ENCODE results near the gene SLC22A1. TPM values are rescaled to one million over a fixed set of nuclear protein-coding genes. Genes with fewer than 3 reads are reported as not detected.

Gene SLC22A1
- total RNA-seq, 2 donors from 2014 or later: 1.2 to 1.6 TPM

DNA sequence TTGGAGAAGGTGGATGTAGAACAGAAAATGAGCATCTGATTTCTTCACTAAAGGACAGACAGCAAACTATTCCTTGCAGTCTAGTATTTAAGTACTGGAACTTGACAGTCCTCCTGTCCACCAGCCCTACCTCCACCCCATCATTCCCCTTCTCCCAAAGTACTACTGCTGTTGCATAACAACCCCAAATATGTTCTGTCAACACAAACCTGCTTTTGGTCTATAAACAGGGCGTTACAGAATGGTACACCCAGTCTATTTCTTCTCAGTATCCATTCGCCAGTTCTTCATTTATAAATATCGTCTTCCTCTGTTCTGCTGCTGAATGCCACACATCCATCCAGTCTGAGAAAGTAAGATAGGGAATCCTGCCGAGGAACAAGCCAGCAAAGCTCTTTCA, 27.7 kb upstream of the SLC22A1 start:
- H3K27ac ChIP-seq: no peak overlapping the region
- ATAC-seq (ENCODE audit: insufficient number of reproducible peaks, low FRiP score, low read depth) (no peak), DNase-seq (ENCODE audit: low spot score) (no peak)
- no peak overlapping the region for H3K4me3 ChIP-seq
- TF ChIP-seq, protein P1, sequence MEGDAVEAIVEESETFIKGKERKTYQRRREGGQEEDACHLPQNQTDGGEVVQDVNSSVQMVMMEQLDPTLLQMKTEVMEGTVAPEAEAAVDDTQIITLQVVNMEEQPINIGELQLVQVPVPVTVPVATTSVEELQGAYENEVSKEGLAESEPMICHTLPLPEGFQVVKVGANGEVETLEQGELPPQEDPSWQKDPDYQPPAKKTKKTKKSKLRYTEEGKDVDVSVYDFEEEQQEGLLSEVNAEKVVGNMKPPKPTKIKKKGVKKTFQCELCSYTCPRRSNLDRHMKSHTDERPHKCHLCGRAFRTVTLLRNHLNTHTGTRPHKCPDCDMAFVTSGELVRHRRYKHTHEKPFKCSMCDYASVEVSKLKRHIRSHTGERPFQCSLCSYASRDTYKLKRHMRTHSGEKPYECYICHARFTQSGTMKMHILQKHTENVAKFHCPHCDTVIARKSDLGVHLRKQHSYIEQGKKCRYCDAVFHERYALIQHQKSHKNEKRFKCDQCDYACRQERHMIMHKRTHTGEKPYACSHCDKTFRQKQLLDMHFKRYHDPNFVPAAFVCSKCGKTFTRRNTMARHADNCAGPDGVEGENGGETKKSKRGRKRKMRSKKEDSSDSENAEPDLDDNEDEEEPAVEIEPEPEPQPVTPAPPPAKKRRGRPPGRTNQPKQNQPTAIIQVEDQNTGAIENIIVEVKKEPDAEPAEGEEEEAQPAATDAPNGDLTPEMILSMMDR (IDR thresholded peaks at IDR 0.05): no peak
- no peaks in the 10 kb centered on the region for H3K9me3 ChIP-seq
- H3K27me3 ChIP-seq (replicated peaks; ENCODE audit: insufficient read depth): no peaks in the 10 kb centered on the region
- H3K4me1 ChIP-seq (ENCODE audit: control insufficient read depth in 1 of 2, low read depth in 2 of 2): peaks cover 1 to 2% of the 10 kb centered on the region in 2 donors
- peaks cover 47% of the 10 kb centered on the region for H3K36me3 ChIP-seq

DNA sequence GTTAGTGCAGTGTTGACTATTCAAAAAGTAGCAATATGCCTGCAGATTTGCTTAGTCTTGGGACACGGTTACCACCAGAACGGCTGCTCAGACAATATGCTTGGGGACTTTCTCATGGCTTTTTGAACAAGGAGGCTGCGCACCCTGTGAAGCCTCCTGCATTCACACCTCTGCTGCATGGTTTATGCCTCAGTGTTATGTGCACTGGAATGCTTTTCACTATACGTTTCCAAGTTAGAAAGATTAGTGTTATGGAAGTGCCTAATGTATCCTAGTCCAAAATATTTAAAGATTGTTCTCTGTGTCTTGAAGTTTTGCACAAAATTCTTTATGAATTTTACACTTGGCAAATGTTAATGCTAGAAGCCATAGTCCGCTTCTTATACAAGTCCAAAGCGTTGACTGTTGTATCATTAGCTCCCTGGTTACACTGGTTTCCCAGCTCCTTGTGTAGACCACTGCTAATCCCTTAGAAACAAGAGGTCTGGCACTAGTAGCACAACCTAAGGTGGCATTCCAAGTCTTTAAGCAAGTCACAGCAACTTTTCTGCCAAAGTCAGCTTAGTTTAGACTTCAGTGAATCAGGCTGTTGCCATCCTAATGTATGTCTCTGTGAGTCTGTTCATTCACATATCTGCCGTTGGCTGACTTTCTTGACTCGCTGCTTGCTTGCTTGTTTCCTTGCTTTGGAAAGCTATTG, 26.3 kb upstream of the SLC22A1 start:
- ATAC-seq (ENCODE audit: insufficient number of reproducible peaks, low FRiP score, low read depth): no peak
- TF ChIP-seq, protein P1 (IDR thresholded peaks at IDR 0.05): no peak

DNA sequence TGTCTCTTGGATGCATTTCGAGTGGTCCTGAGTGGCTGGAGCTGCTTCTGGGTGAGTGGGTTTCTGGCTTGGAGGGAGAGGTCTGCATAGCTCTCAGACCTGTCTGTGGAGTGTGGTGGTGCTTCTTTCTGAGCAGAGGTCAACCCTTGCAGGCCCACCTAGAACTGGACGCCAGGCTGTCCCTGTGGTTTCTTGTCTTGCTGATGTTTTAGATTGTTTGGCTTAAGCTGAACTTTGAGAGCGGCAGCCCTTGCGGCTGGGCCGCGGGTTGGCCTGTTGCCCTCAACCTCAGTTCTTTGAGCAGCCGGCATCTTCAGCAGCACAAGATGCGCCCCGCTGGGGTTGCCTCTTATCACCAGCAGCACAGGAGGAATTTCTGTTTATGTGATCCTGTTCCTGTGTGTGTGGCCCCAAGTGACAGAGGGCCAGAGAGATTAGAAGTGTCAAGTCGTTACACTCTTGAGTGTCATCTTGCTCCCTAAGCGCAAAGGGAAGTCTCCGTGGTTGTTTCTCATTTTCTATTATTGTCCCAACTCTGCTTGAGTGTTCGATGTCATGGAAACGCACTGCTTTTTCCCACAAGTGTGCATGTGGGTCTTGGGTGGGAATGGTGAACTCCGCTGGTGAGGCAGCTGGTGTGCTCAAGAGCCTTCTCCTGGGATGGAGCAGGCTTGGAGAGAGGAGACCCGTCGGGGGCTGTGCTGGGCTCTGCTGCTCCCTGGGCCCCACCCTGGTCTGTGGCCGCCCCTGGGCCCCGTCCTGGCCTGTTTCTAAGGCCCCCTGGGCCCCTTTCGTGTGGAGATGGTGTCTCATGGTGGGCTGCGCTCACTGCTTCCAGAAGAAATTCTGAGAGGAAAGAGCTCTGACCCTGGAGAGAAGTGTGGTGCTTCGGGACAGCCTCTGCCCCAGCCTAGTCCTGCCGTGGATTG, 20.1 kb upstream of the SLC22A1 start:
- peak overlapping the region; percentile 35 to 60 for H3K27ac ChIP-seq
- H3K36me3 ChIP-seq: peaks cover 16% of the 10 kb centered on the region
- DNase-seq (ENCODE audit: low spot score): no peak
- no peak overlapping the region for H3K4me3 ChIP-seq
- H3K9me3 ChIP-seq: no peaks in the 10 kb centered on the region
- no peaks in the 10 kb centered on the region for H3K27me3 ChIP-seq (replicated peaks; ENCODE audit: insufficient read depth)
- H3K4me1 ChIP-seq (ENCODE audit: control insufficient read depth in 1 of 2, low read depth in 2 of 2): peaks cover 24 to 47% of the 10 kb centered on the region in 2 donors
- TF ChIP-seq, protein P1 (IDR thresholded peaks at IDR 0.05): no peak
- ATAC-seq (ENCODE audit: insufficient number of reproducible peaks, low FRiP score, low read depth): no peak

More for the DNA sequence above, 26.3 kb upstream of the SLC22A1 start:
- DNase-seq (ENCODE audit: low spot score): no peak
- H3K9me3 ChIP-seq: no peaks in the 10 kb centered on the region
- peaks cover 8 to 14% of the 10 kb centered on the region in 2 donors for H3K4me1 ChIP-seq (ENCODE audit: control insufficient read depth in 1 of 2, low read depth in 2 of 2)
- peaks cover 41% of the 10 kb centered on the region for H3K36me3 ChIP-seq
- no peaks in the 10 kb centered on the region for H3K27me3 ChIP-seq (replicated peaks; ENCODE audit: insufficient read depth)
- no peak overlapping the region for H3K4me3 ChIP-seq
- H3K27ac ChIP-seq: no peak overlapping the region

DNA sequence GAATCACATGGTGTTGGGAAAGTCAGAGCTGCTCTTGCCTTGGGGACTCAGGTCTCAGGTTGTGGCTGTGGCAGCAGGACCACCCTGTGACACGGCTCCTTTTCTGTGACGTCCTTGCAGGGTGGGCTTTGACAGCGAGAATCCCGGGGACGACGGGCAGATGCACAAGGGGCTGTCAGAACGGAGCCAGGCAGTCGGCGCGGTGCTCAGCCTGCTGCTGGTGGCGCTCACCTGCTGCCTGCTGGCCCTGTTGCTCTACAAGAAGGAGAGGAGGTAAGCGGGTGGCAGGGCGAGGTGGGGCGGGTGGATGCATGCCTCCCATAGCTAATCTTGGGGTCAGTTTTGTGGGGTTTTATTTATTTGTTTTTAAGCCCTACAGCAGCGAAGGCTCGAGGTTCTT, 19.2 kb upstream of the SLC22A1 start:
- DNase-seq (ENCODE audit: low spot score) (no peak), ATAC-seq (ENCODE audit: insufficient number of reproducible peaks, low FRiP score, low read depth) (no peak)
- TF ChIP-seq, protein P1 (IDR thresholded peaks at IDR 0.05): no peak
- no peaks in the 10 kb centered on the region for H3K27me3 ChIP-seq (replicated peaks; ENCODE audit: insufficient read depth)
- no peak overlapping the region for H3K4me3 ChIP-seq
- H3K4me1 ChIP-seq (ENCODE audit: control insufficient read depth in 1 of 2, low read depth in 2 of 2): peaks cover 24 to 47% of the 10 kb centered on the region in 2 donors
- H3K9me3 ChIP-seq: no peaks in the 10 kb centered on the region
- H3K36me3 ChIP-seq: peaks cover 12% of the 10 kb centered on the region
- H3K27ac ChIP-seq: peak overlapping the region in 1 of 2 donors; percentile 60

All from thoracic aorta (tissue), 2 donors.